Heart left ventricle (tissue), 13 donors: ENCODE results near the gene SLC27A2.

Source experiments
- POLR2A ChIP-seq, 2 donors: fragments of 450-650 bp; IDR thresholded peaks; one replicate each; pipeline ENCODE4 v1.6.1; 2017; ENCODE audit warnings: antibody characterized with exemption in 2 of 2, mild to moderate bottlenecking in 2 of 2, moderate library complexity in 2 of 2
- TF ChIP-seq, protein P1 (sequence below), 12 donors: fragments of 200-600 bp; sonication (generic) in 4 of 12; IDR thresholded peaks; one replicate each; pipeline versions ENCODE4 v1.5.0 to v1.8.0; 2018 to 2022; ENCODE audit warnings: antibody characterized with exemption in 12 of 12, mild to moderate bottlenecking in 5 of 12
- donor health status: ischemic (EF 13 %, LVEDD 7.1; RV severe dilation, severe dysfunction).
- donor health status: DM: no; HTN: yes; CAD: no.
- donor health status: DM: no; HTN: no; CAD: no.
- donor health status: ischemic (EF 25% LVEDD 6.9; RV normal size, moderate dysfunction).
- donor health status: ischemic (EF 25% LVEDD 5.7; RV mildly dilated, moderate dysfunction).
- donor health status: ischemic (EF 35%, LVEDD 5.7; RV mildly dilated, moderate dysfunction).
- donor health status: nonischemic (EF 11% LVEDD 7.7; RV severe dilation, severe dysfunction).
- donor health status: DM: yes; HTN: yes; CAD: no.
- donor health status: PGD.
- donor health status: ischemic (EF 29% LVEDD 5.4; RV normal size, mild dysfunction).
- donor health status: nonischemic (EF 23%, LVEDD 6.1; RV moderate dilation, normal function).

GRCh38 chr15:50187525-50187924 lies 5.5 kb downstream of the SLC27A2 start:
- TF ChIP-seq, protein P1, sequence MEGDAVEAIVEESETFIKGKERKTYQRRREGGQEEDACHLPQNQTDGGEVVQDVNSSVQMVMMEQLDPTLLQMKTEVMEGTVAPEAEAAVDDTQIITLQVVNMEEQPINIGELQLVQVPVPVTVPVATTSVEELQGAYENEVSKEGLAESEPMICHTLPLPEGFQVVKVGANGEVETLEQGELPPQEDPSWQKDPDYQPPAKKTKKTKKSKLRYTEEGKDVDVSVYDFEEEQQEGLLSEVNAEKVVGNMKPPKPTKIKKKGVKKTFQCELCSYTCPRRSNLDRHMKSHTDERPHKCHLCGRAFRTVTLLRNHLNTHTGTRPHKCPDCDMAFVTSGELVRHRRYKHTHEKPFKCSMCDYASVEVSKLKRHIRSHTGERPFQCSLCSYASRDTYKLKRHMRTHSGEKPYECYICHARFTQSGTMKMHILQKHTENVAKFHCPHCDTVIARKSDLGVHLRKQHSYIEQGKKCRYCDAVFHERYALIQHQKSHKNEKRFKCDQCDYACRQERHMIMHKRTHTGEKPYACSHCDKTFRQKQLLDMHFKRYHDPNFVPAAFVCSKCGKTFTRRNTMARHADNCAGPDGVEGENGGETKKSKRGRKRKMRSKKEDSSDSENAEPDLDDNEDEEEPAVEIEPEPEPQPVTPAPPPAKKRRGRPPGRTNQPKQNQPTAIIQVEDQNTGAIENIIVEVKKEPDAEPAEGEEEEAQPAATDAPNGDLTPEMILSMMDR (IDR thresholded peaks at IDR 0.05) = no peak
- TF ChIP-seq POLR2A (IDR thresholded peaks at IDR 0.05) = no peak
